Upper lobe of left lung (tissue), 4 donors: ENCODE results near the gene RASAL2.

Source experiments
- EP300 ChIP-seq, 4 donors: sonication (generic); formaldehyde crosslinking; IDR thresholded peaks; one replicate each; pipeline ENCODE4 v1.5.1; 2017; ENCODE audit warnings: antibody characterized with exemption in 4 of 4, control low read depth in 2 of 4
- POLR2A ChIP-seq, 4 donors: fragments of 450-650 bp; IDR thresholded peaks; one replicate each; pipeline ENCODE4 v1.5.1; 2016 to 2017; ENCODE audit warnings: antibody characterized with exemption in 4 of 4, mild to moderate bottlenecking in 2 of 4
- POLR2AphosphoS5 ChIP-seq, 2 donors: sonication (generic); formaldehyde crosslinking; IDR thresholded peaks; one replicate each; pipeline ENCODE4 v1.5.1; 2017; ENCODE audit warnings: antibody characterized with exemption in 2 of 2
- TF ChIP-seq, protein P1 (sequence below), 6 experiments: fragments of 450-650 bp in 4 of 6; fragments of 200-600 bp in 2 of 6; sonication (generic) in 2 of 6; IDR thresholded peaks; one replicate each; pipeline ENCODE4 v1.5.1; 2016 to 2019; ENCODE audit warnings: antibody characterized with exemption in 6 of 6

DNA sequence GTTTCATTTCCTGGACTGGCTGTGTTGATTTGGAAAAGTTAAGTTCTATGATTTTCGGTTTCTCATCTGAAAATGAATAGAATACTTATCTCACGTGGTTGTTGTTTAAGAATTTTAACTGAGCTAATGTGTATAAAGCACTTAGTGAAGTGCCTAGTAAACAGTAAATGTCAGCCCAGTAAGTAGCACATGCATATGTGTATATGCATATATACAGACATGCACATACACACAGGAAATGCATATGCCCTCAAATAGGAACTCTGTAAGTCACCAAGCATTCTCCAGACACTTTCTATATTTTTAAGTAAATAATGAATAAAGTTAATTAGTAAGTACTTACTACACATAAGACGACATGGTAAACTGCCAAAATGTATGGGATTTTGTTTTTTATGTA, 274.3 kb downstream of the RASAL2 start:
- no peak for TF ChIP-seq POLR2AphosphoS5 (IDR thresholded peaks at IDR 0.05)
- TF ChIP-seq, protein P1, sequence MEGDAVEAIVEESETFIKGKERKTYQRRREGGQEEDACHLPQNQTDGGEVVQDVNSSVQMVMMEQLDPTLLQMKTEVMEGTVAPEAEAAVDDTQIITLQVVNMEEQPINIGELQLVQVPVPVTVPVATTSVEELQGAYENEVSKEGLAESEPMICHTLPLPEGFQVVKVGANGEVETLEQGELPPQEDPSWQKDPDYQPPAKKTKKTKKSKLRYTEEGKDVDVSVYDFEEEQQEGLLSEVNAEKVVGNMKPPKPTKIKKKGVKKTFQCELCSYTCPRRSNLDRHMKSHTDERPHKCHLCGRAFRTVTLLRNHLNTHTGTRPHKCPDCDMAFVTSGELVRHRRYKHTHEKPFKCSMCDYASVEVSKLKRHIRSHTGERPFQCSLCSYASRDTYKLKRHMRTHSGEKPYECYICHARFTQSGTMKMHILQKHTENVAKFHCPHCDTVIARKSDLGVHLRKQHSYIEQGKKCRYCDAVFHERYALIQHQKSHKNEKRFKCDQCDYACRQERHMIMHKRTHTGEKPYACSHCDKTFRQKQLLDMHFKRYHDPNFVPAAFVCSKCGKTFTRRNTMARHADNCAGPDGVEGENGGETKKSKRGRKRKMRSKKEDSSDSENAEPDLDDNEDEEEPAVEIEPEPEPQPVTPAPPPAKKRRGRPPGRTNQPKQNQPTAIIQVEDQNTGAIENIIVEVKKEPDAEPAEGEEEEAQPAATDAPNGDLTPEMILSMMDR (IDR thresholded peaks at IDR 0.05): no peak
- no peak for TF ChIP-seq POLR2A (IDR thresholded peaks at IDR 0.05)
- TF ChIP-seq EP300 (IDR thresholded peaks at IDR 0.05): no peak
